ENCODE measurements around the gene VPS9D1.

The VPS9D1 gene

GRCh38 chr16:89691986-89692569 is 28.6 kb downstream of the VPS9D1 start:
- TF ChIP-seq EP300 (IDR thresholded peaks at IDR 0.05; ENCODE audit: borderline replicate concordance) = no peak
- TF ChIP-seq ZBTB7A (IDR thresholded peaks at IDR 0.05; ENCODE audit: low read depth) = no peak
- TF ChIP-seq TCF12 (IDR thresholded peaks at IDR 0.05; ENCODE audit: low read depth) = no peak
- no peak for TF ChIP-seq TEAD4 (IDR thresholded peaks at IDR 0.05)

- TF ChIP-seq MAX (IDR thresholded peaks at IDR 0.05) (no peak), NFIC (IDR thresholded peaks at IDR 0.05) (no peak), TAF1 (IDR thresholded peaks at IDR 0.05; ENCODE audit: low read depth) (no peak), REST (IDR thresholded peaks at IDR 0.05; ENCODE audit: low read depth) (no peak), USF1 (IDR thresholded peaks at IDR 0.05) (no peak), TEAD4 (IDR thresholded peaks at IDR 0.05) (no peak), YY1 (IDR thresholded peaks at IDR 0.05; ENCODE audit: low read depth) (no peak), TCF12 (IDR thresholded peaks at IDR 0.05; ENCODE audit: low read depth) (no peak), ZBTB7A (IDR thresholded peaks at IDR 0.05; ENCODE audit: low read depth) (no peak), EP300 (IDR thresholded peaks at IDR 0.05; ENCODE audit: borderline replicate concordance) (no peak)
Observed at GRCh38 chr16:89691231-89691985, 29.3 kb downstream of the VPS9D1 start.

- TF ChIP-seq TCF12 (IDR thresholded peaks at IDR 0.05; ENCODE audit: low read depth) = no peak
- TF ChIP-seq USF1 (IDR thresholded peaks at IDR 0.05) = no peak
- TF ChIP-seq TEAD4 (IDR thresholded peaks at IDR 0.05) = no peak
- TF ChIP-seq FOXM1 (IDR thresholded peaks at IDR 0.05; ENCODE audit: borderline replicate concordance, low read depth) = no peak
- TF ChIP-seq YY1 (IDR thresholded peaks at IDR 0.05; ENCODE audit: low read depth) = no peak
- no peak for TF ChIP-seq EGR1 (IDR thresholded peaks at IDR 0.05)
- no peak for TF ChIP-seq TAF1 (IDR thresholded peaks at IDR 0.05; ENCODE audit: low read depth)
- TF ChIP-seq ZBTB7A (IDR thresholded peaks at IDR 0.05; ENCODE audit: low read depth) = no peak
- no peak for TF ChIP-seq REST (IDR thresholded peaks at IDR 0.05; ENCODE audit: low read depth)
Observed at GRCh38 chr16:89690392-89690901, 30.3 kb downstream of the VPS9D1 start.

- TF ChIP-seq CEBPB (IDR thresholded peaks at IDR 0.05) (no peak), REST (IDR thresholded peaks at IDR 0.05; ENCODE audit: low read depth) (no peak), TEAD4 (IDR thresholded peaks at IDR 0.05) (no peak), EGR1 (IDR thresholded peaks at IDR 0.05) (no peak), YY1 (IDR thresholded peaks at IDR 0.05; ENCODE audit: low read depth) (no peak), USF1 (IDR thresholded peaks at IDR 0.05) (no peak), EP300 (IDR thresholded peaks at IDR 0.05; ENCODE audit: borderline replicate concordance) (no peak), RAD21 (IDR thresholded peaks at IDR 0.05; ENCODE audit: low read depth) (no peak), MAX (IDR thresholded peaks at IDR 0.05) (no peak), CREB1 (IDR thresholded peaks at IDR 0.05; ENCODE audit: low read depth) (no peak), NFIC (IDR thresholded peaks at IDR 0.05) (no peak), TCF12 (IDR thresholded peaks at IDR 0.05; ENCODE audit: low read depth) (no peak), FOXM1 (IDR thresholded peaks at IDR 0.05; ENCODE audit: borderline replicate concordance, low read depth) (no peak), TAF1 (IDR thresholded peaks at IDR 0.05; ENCODE audit: low read depth) (no peak), ZBTB7A (IDR thresholded peaks at IDR 0.05; ENCODE audit: low read depth) (no peak)
Observed at GRCh38 chr16:89689142-89689541, 31.6 kb downstream of the VPS9D1 start.

All from Ishikawa (cell line).